Body of pancreas (tissue), 4 donors: ENCODE measurements around the gene CSMD2. TPM values are rescaled to one million over a fixed set of nuclear protein-coding genes. Genes with fewer than 3 reads are reported as not detected.
A peak's percentile ranks its signal among the peaks of the same experiment; 100 is the strongest.

Experiments
- ATAC-seq: fragments of 150-250 bp; one replicate; pipeline ENCODE4 v1.9.1; 2016
- DNase-seq, 4 donors: peaks; one replicate each; pipeline ENCODE4 v3.0.0-alpha.2; 2019
- H3K27ac ChIP-seq, 4 donors: fragments of 200-600 bp; sonication (generic); 1 replicate in 3 of 4; 2 replicates in 1 of 4; pipeline versions ENCODE4 v1.5.1 to v1.6.1; 2016 to 2019; ENCODE audit warnings: mild to moderate bottlenecking in 1 of 4, mixed read lengths in 1 of 4, moderate library complexity in 1 of 4
- H3K27me3 ChIP-seq, 2 donors: fragments of 200-600 bp; sonication (generic); one replicate each; pipeline ENCODE4 v1.6.0; 2016; ENCODE audit warnings: mild to moderate bottlenecking in 1 of 2
- H3K36me3 ChIP-seq, 2 donors: fragments of 200-600 bp; sonication (generic); replicated peaks in 1 of 2; 2 replicates each; pipeline ENCODE4 v1.5.1; 2016; ENCODE audit warnings: low read depth in 2 of 2; ENCODE audit not compliant: insufficient read depth in 1 of 2
- H3K4me1 ChIP-seq: fragments of 200-600 bp; sonication (generic); one replicate; pipeline ENCODE4 v1.6.0; 2016
- H3K4me3 ChIP-seq, 2 donors: fragments of 200-600 bp; sonication (generic); 1 replicate in 1 of 2; 2 replicates in 1 of 2; pipeline ENCODE4 v1.5.1; 2016 to 2019
- H3K9me3 ChIP-seq, 3 donors: fragments of 200-600 bp; sonication (generic); 1 replicate in 2 of 3; 2 replicates in 1 of 3; pipeline ENCODE4 v1.5.1; 2016
- POLR2A ChIP-seq, 3 donors: fragments of 450-650 bp; IDR thresholded peaks; one replicate each; pipeline ENCODE4 v1.6.1; 2016; ENCODE audit warnings: antibody characterized with exemption in 3 of 3, mild to moderate bottlenecking in 2 of 3
- WGBS, 2 donors: methylation state at CpG; one replicate each; pipeline ENCODE4 v1.1.5; 2017; 5-methylcytosine and 5-hydroxymethylcytosine counted together
- intact Hi-C: fragments of 100-400 bp; cut with DNase I; formaldehyde crosslinking; loops from one replicate; pipeline ENCODE4 v1.15.1; 2023
- total RNA-seq, 2 donors: library from RNA; depleted of rRNA; stranded (reverse); fragments of >200 nt; gene quantifications; one replicate each; pipeline ENCODE4 v1.1.0, GENCODE V29; 2016
- TF ChIP-seq, protein P1 (sequence below), 7 experiments: fragments of 450-650 bp in 4 of 7; fragments of 200-600 bp in 3 of 7; sonication (generic) in 3 of 7; IDR thresholded peaks; one replicate each; pipeline ENCODE4 v1.5.1; 2016 to 2019; ENCODE audit warnings: antibody characterized with exemption in 7 of 7

The CSMD2 gene
- total RNA-seq, 2 donors from 2014 or later, result 0.26 to 0.33 TPM

DNA sequence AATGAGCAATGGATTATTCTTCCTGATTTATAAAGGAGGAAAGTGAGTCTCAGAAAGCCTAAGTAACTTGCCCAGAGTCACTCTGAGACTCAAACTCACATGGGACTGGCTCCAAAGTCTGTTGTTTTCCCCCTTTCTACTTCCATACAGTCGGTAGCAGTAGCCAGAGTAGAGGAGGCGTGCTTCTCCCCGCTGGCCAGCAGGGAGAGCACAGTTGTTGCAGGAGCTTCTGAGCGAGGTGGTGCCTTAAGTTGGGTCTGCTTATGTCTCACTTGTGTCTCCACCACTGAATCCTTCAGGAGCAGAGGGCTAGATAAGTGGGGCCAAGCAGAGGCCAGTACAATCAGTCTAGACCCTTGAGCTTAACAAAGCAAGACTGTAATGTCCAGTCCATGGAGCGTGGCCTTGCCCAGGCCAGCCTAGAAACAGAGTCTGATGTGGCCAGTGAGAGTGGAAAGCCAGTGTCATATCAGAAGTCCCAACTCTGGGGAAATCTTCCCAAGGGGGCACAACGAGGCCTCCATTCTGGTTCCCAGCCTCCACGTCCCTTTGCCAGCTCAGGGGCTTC lies 510.7 kb downstream of the CSMD2 start:
- Histone ChIP-seq H3K27ac (no peak overlapping the region), H3K27me3 (no peaks in the 10 kb centered on the region), H3K36me3 (no peaks in the 10 kb centered on the region), H3K4me1 (peaks cover 28% of the 10 kb centered on the region), H3K9me3 (no peaks in the 10 kb centered on the region), H3K4me3 (no peak overlapping the region)
- no peak for DNase-seq
- no peak for ATAC-seq
- WGBS, 2 donors, result 63 to 67% methylated on average over 5 to 7 of the region's 7 CpGs
- intact Hi-C loops, result no loop called here
- TF ChIP-seq POLR2A (IDR thresholded peaks at IDR 0.05), result no peak
- TF ChIP-seq, protein P1, sequence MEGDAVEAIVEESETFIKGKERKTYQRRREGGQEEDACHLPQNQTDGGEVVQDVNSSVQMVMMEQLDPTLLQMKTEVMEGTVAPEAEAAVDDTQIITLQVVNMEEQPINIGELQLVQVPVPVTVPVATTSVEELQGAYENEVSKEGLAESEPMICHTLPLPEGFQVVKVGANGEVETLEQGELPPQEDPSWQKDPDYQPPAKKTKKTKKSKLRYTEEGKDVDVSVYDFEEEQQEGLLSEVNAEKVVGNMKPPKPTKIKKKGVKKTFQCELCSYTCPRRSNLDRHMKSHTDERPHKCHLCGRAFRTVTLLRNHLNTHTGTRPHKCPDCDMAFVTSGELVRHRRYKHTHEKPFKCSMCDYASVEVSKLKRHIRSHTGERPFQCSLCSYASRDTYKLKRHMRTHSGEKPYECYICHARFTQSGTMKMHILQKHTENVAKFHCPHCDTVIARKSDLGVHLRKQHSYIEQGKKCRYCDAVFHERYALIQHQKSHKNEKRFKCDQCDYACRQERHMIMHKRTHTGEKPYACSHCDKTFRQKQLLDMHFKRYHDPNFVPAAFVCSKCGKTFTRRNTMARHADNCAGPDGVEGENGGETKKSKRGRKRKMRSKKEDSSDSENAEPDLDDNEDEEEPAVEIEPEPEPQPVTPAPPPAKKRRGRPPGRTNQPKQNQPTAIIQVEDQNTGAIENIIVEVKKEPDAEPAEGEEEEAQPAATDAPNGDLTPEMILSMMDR (IDR thresholded peaks at IDR 0.05), result peak in 2 of 7 experiments; percentile 7 to 21

DNA sequence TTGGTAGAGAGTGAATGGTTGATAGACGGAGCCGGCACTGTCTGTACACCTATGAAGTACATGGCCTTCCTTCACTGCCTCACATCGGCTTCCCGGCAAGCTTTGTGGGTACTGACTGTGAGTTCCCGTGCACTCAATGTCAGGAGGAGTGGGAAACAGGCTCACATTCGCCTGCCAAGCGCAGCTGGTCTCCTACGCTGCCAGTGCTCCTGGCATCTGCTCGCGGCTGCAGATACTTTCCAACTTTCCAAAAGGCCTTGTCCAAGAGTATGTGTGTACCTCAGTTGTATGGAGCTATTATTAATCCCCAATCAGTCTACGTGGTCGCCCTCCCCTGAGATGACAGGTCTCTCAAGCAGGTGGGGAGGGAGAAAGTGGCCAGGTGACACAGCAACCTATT lies 511.8 kb downstream of the CSMD2 start:
- 30 to 38% methylated on average over 12 of the region's 12 CpGs for WGBS, 2 donors
- Histone ChIP-seq H3K4me1 (peaks cover 28% of the 10 kb centered on the region), H3K27me3 (no peaks in the 10 kb centered on the region), H3K9me3 (no peaks in the 10 kb centered on the region), H3K27ac (peak overlapping the region in 3 of 4 donors; percentile 6 to 25 (median 12)), H3K36me3 (no peaks in the 10 kb centered on the region), H3K4me3 (no peak overlapping the region)
- intact Hi-C loops, result no loop called here
- TF ChIP-seq, protein P1 (IDR thresholded peaks at IDR 0.05), result no peak
- TF ChIP-seq POLR2A (IDR thresholded peaks at IDR 0.05), result no peak
- peak; percentile 82 for ATAC-seq
- peak; percentile 63 to 84 (median 74) for DNase-seq

DNA sequence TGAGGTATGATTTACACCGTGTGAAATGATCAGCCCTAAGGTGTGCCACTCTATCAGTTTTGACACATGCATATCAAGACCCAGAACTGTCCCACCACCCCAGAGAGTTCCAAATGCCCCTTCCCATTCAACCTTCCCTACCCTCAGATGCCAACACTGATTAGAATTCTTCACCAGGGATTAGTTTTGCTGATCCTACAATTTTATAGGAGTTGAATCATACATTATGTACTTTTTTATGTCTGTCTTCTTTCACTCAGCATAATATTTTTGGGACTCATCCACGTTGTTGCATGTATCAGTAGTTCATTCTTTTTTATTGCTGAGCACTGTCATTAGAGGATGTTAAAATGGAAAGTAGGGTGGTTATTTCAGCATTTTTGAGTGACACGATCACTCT lies 514.3 kb downstream of the CSMD2 start:
- Histone ChIP-seq H3K27ac (no peak overlapping the region), H3K4me1 (peaks cover 21% of the 10 kb centered on the region), H3K36me3 (no peaks in the 10 kb centered on the region), H3K27me3 (no peaks in the 10 kb centered on the region), H3K9me3 (no peaks in the 10 kb centered on the region), H3K4me3 (no peak overlapping the region)
- TF ChIP-seq, protein P1 (IDR thresholded peaks at IDR 0.05), result no peak
- TF ChIP-seq POLR2A (IDR thresholded peaks at IDR 0.05), result no peak
- 76 to 86% methylated on average over 3 of the region's 3 CpGs for WGBS, 2 donors
- intact Hi-C loops, result no loop called here
- DNase-seq (no peak), ATAC-seq (no peak)

DNA sequence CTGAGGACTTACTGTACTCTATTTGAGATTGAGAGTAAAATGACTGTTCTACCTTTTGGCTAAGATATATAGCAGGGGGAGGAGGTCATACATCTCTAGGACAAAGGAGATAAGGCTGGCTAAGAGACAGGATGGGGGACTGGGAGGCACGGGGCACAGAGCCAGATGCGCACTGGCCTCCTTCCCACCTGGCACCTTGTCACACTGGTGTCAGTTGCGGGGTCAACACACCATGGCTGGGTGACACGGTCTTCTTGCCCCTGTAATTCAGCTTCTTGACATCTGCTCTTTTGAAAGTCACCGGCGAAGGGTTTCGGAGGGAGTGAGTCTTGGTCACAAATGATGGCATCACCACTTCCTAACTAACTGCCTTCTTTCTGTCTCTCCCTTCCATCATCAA lies 515.3 kb downstream of the CSMD2 start:
- Histone ChIP-seq H3K9me3 (no peaks in the 10 kb centered on the region), H3K4me3 (no peak overlapping the region), H3K36me3 (no peaks in the 10 kb centered on the region), H3K27me3 (no peaks in the 10 kb centered on the region), H3K27ac (no peak overlapping the region), H3K4me1 (peaks cover 15% of the 10 kb centered on the region)
- WGBS, 2 donors, result 77 to 85% methylated on average over 7 of the region's 7 CpGs
- TF ChIP-seq, protein P1 (IDR thresholded peaks at IDR 0.05), result no peak
- TF ChIP-seq POLR2A (IDR thresholded peaks at IDR 0.05), result no peak
- intact Hi-C loops, result no loop called here
- no peak for DNase-seq
- ATAC-seq, result no peak

DNA sequence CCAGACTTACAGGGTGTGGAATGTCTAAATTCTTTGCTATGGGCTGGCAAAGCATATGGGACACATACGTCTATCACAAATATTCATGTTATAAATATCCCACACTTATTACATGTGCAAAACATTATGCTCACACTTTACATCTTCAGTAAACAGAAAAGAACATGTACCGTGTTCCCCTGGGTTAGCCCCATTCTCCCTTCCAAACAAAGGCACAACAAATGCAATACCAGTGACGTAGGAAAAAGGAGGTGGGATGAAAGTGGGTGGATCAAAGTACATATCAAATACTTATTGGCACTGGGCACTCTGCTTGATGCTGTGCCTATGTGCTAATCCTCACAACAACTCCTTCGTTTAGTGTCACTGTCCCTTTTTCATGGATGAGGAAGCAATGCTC lies 521.8 kb downstream of the CSMD2 start:
- Histone ChIP-seq H3K4me3 (no peak overlapping the region), H3K36me3 (no peaks in the 10 kb centered on the region), H3K4me1 (no peaks in the 10 kb centered on the region), H3K27me3 (no peaks in the 10 kb centered on the region), H3K9me3 (no peaks in the 10 kb centered on the region), H3K27ac (no peak overlapping the region)
- DNase-seq (no peak), ATAC-seq (no peak)
- intact Hi-C loops, result no loop called here
- 66 to 74% methylated on average over 4 of the region's 4 CpGs for WGBS, 2 donors
- TF ChIP-seq, protein P1 (IDR thresholded peaks at IDR 0.05), result no peak
- TF ChIP-seq POLR2A (IDR thresholded peaks at IDR 0.05), result no peak
